Cardiac fibroblast (primary cell): ENCODE measurements around the gene ZNF79.
A peak's percentile ranks its signal among the peaks of the same experiment; 100 is the strongest.

Experiments
- DNase-seq, 2 donors: peaks; one replicate each; pipeline versions ENCODE4 v3.0.0 to v3.0.0-alpha.2; 2010; ENCODE audit warnings: low read depth in 2 of 2
- H3K4me3 ChIP-seq, 2 donors: replicated peaks in 1 of 2; 1 replicate in 1 of 2; 2 replicates in 1 of 2; pipeline ENCODE4 v1.5.1; 2011; ENCODE audit warnings: low read depth in 2 of 2, low read length in 2 of 2, mild to moderate bottlenecking in 2 of 2, moderate library complexity in 1 of 2
- TF ChIP-seq, protein P1 (sequence below): IDR thresholded peaks from one replicate; pipeline ENCODE4 v1.5.1; 2011; ENCODE audit warnings: low read depth, mild to moderate bottlenecking, low read length, inconsistent platforms

The ZNF79 gene

DNA sequence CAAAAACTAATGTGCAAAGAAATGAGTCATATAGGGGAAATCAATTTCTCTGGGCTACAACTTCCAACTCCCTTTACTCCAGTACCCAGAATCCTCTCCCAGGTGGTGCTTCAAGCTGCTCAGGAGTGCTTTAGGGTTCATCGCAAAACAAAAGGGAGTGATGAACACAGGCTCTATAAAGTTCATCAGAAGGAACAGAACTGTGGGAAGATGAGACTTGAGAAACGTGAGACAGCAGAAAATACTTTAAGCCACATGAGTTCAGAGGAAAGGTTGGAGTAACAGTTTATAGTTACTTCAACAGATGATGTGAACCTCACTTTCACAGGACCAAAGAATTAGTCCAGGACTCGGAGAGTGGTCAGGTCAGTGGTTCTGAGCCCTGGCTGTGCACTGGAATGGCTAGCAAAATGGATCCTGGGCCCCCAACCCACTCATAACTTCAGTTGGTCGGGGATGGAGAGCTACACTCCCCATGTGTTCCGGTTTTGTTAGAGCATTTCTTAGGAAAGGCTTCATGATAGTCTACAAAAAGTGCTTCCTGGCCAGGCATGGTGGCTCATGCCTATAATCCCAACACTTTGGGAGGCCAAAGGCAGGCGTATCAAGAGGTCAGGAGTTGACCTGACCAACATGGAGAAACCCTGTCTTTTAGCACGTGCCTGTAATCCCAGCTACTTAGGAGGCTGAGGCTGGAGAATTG, 22.7 kb downstream of the ZNF79 start:
- DNase-seq = no peak
- TF ChIP-seq, protein P1, sequence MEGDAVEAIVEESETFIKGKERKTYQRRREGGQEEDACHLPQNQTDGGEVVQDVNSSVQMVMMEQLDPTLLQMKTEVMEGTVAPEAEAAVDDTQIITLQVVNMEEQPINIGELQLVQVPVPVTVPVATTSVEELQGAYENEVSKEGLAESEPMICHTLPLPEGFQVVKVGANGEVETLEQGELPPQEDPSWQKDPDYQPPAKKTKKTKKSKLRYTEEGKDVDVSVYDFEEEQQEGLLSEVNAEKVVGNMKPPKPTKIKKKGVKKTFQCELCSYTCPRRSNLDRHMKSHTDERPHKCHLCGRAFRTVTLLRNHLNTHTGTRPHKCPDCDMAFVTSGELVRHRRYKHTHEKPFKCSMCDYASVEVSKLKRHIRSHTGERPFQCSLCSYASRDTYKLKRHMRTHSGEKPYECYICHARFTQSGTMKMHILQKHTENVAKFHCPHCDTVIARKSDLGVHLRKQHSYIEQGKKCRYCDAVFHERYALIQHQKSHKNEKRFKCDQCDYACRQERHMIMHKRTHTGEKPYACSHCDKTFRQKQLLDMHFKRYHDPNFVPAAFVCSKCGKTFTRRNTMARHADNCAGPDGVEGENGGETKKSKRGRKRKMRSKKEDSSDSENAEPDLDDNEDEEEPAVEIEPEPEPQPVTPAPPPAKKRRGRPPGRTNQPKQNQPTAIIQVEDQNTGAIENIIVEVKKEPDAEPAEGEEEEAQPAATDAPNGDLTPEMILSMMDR = no peak
- H3K4me3 ChIP-seq = no peak overlapping the region

DNA sequence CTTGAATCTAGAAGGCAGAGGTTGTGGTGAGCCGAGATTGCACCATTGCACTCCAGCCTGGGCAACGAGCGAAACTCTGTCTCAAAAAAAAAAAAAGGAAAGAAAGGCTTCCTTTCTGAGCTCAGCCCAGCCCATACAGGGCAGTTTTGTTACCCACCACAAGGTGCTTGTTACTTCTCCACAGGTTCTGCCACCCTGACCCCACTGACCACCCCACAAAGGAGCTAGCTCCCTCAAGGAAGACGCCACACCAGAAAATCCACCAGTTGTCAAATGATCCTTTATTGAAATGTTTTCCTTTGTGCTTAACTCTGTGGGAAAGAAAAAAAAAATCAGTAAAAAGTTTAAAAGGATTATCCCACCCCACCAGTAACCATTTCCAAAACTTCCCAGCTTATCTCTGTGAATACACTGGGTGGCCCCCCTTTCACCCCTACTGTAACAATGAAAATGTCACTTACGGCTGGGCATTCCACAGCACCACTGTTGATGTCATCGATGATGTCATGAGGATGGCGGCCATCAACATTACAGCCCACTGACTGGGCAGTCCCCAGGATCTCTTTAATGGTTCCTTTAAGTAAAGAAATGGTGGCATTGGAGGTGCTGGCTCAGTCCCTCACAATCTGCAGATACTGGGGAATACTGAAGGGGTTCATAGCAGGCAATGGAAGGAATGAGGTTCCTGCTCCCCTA, 23.4 kb downstream of the ZNF79 start:
- TF ChIP-seq, protein P1 = no peak
- H3K4me3 ChIP-seq = no peak overlapping the region
- DNase-seq = peak in 1 of 2 donors; percentile 42

- peak overlapping the region in 1 of 2 donors; percentile 74 for H3K4me3 ChIP-seq
- no peak for DNase-seq
- TF ChIP-seq, protein P1 = no peak
These were observed 24.1 kb downstream of the ZNF79 start for GRCh38 chr9:127448112-127448805.

DNA sequence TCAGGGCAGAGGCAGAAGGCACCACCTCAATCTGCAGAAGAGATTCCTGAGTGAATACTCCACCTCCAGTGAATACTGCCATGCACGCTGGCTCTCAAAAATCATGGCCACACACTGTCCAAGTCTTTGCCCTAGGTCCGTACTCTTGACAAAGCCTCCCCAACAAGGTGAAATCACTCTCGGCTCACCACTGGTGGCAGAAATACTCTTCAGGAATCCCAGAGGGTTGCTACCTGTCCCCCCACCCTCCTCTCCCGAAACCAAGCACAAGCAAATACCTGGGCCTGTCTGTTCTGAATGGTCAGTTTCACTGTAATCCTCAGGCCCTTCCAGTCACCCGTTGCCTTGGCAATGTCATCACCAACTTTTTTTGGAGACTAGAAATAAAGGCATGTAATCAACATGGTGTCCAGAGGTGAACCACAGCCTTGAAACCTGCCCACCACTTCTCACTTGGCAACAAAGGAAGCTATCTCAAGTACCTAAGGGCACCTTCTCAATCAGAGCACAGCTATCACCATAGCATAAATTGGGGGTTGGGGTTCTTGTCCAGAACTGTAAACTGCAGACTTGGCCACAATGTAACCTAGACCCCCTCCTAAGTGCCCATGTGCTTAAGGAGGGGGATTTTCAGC, 25.3 kb downstream of the ZNF79 start:
- H3K4me3 ChIP-seq = peak overlapping the region; percentile 74 to 85
- DNase-seq = peak in 1 of 2 donors; percentile 13
- TF ChIP-seq, protein P1 = no peak

GRCh38 chr9:127450243-127450760, 26.1 kb downstream of the ZNF79 start:
- peak; percentile 43 to 49 for DNase-seq
- H3K4me3 ChIP-seq = peak overlapping the region; percentile 74 to 85
- TF ChIP-seq, protein P1 = no peak

- TF ChIP-seq, protein P1 = no peak
- peak; percentile 96 to 97 for DNase-seq
- peak within 1 kb of the TSS; percentile 74 to 85 for H3K4me3 ChIP-seq
These were observed 26.8 kb downstream of the ZNF79 start, which contains the start of the genes LRSAM1 and RPL12 for GRCh38 chr9:127450830-127451607. TSS of gene LRSAM1 (plus strand) at chr9:127451510. CDS start at chr9:127454528, 3,018 bp downstream. TSS of gene RPL12 (minus strand) at chr9:127451406. CDS start at chr9:127451317, 89 bp downstream.
